ENCODE measurements around the gene RNF151. TPM values are rescaled to one million over a fixed set of nuclear protein-coding genes. Genes with fewer than 3 reads are reported as not detected.
"Not testable (repeated sequence)": the region's sequence is repeated elsewhere in the genome, so short reads cannot be mapped to it uniquely, and the experiment has no call there.

The RNF151 gene
- polyA plus RNA-seq, 4 donors = not detected

DNA sequence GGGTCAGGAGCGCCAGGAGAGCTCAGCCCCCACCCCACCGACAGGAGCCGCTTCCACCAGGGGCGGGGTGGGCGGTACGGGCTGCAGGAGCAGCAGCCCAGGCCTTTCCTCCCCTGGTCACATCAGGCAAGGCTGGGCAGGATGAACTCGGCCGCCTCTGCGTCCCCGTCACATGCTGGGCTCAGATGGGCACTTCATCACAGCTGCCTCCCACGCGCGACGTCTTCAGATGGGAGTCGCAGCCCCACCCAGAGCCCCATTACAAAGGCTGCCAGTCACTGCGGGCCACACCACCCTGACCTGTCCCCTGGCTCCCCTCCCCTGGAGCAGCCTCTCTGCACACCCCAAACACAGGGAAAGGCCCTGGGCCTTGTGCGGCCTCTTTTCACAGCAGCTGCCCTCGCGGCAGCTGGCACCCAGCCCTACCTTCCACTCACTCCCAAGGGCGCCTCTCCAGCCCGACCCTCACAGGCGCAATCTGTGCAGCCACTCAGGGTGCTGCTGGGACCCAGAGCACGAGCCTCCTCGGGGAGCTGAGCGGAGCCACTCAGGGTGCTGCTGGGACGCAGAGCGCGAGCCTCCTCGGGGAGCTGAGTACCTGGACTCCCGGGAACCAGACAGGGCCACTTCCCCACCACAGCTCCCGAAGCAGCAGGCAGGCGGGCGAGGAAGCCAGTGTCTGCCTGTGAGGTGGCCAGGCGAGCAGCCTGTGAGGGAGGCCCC, 38.3 kb downstream of the RNF151 start:
- no peak for DNase-seq (ENCODE audit: low read depth in 4 of 4, low spot score in 3 of 4)

DNA sequence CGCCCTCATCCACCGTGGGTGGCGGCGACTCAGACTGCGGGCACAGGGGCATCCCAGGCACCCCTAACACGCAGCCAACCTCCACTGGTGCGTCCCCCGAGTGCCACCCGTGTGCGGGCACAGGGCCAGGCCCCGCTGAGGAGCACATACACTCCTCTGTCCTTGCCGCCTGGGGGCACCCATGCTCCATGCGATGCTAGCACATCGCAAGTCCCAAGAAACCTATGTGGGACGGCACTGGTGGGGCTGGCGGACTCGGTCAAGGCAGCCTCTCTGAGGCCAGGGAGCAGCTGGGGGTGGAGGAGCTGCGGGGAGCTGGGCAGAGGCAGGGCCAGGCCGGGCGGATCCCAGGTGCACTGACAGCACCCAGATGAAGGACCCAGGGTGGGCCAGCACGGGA, 39.0 kb downstream of the RNF151 start:
- no peak for DNase-seq (ENCODE audit: low read depth in 4 of 4, low spot score in 3 of 4)

DNA sequence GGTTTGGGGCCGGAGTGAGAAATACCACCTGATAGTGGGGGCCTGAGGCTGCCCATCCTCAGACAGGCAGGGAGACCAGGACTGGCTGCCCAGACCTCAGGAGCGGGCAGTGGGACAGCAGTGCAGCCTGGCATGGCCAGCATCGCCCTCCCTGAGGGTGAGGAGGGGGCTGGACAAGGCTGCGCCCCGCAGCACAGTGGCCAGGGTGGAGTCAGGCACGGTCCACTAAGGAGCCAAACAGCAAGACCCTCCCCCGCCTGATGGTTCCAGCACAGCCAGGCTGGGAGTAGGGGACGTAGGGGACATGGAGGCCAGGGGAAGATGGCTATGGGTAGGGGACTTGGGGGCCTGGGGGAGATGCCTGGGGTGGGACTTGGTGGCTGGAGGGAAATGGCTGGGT, 39.7 kb downstream of the RNF151 start:
- no peak for DNase-seq (ENCODE audit: low read depth in 4 of 4, low spot score in 3 of 4)

DNA sequence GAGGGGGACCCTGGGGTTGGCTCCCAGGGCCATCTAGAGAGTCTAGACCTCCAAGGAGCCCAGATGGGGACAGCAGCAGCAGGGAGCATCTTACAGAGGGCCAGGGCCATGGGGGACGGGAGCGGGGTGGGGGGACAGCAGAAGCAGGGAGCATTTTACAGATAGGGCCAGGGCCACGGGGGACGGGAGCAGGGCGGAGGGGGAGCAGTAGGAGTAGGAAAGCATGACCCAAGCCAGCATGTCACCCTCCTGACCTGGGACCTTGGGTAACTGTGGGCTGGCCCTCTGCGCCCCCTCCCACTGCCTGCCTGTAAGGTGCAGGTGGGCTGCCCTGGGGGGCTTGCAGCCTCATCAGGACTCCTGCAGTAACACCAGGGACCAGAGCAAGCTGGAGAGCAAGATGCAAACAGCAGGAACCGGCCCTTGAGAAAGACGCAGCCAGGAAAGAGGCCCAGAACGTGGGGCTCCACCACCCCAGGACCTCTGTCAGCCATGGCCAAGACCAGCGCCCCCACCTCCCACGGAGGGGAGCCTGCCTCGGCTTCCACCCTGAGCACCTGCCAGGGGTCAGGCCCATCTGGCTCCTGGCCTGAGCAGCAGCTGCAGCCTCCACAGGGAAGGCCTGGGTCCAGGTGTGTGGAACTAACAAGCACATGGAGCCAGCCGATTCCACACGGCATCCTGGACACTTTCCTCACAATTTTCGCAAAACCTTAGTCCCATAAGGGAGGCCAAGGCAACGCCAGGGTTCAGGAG, 40.6 kb downstream of the RNF151 start:
- no peak for DNase-seq (ENCODE audit: low read depth in 4 of 4, low spot score in 3 of 4)

DNA sequence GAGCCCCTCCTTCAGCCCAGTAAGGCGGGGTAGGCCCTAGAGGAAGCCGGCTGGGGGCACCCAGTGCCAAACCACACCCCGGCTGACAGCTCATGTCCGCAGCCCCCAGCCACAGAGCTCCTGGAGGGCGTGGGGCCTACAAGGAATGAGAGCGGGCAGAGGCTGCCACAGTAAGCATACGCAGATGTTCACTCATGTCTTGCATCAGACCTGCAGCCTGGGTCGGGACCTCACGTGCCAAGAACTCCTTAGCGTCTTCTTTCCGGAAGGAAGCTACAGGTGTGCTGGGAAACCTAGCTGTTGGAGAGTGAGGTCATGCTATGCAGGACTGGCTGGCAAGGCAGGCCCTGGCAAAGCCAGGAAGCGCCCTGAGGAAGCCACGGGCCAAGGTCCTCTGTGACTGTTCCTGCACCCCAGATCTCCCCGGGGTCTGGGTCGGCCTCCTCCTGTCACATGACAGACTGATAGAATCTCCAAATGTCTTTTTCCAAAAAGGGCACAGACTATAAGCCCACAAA, 41.4 kb downstream of the RNF151 start:
- no peak for DNase-seq (ENCODE audit: low read depth in 4 of 4, low spot score in 3 of 4)

DNA sequence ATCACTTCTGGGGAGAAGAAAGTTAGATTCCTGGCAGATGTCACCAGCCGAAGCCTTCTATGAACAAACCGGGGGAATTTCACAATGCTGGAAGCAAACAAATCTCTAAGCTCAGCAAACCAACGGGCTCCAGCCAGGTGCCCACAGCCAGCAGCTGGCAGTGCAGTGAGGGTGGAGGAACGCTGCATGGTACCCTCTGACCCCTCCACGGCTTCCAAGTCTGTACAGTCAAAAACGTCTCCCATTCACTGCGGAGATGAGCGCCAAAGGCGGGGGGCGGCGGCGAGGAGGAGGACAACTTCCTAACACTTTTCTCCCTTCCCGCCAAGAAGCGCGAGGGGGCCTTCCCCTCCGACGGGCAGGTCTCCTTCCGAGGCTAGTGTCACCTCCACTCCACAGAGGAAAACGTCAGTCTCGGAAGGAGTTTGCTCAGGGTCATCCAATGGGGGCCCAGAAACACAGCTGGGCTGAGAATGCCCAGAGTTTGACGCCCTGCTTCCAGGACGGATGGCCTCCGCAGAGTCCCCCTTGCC, 42.0 kb downstream of the RNF151 start:
- no peak for DNase-seq (ENCODE audit: low read depth in 4 of 4, low spot score in 3 of 4)

DNA sequence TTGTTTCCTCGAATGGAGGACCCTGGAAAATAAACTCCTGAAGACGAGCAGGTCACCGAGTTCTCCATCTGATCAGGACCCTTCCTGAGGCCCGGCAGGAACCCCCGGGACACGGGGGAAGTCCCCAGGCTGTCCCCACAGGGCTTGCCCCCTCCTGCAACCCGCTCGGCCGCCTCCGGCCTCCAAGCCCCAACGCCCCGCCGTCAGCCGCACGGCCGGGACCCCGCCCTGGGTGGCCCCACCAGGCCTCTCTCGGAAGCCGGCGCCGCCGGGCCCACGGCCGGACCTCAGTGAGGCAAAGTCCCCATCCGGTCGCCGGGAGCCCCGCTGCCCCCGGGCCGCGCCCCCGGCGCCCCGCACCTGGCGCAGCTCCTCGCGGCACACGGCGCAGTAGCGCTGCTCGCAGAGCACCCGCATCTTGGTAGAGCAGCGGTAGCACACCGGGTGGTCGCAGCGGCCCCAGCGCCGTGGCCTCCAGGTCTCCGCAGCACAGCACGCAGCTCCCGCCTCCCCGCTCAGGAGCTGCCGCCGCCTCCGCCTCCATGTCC, 42.6 kb downstream of the RNF151 start:
- DNase-seq (ENCODE audit: low read depth in 4 of 4, low spot score in 3 of 4) = no peak

DNA sequence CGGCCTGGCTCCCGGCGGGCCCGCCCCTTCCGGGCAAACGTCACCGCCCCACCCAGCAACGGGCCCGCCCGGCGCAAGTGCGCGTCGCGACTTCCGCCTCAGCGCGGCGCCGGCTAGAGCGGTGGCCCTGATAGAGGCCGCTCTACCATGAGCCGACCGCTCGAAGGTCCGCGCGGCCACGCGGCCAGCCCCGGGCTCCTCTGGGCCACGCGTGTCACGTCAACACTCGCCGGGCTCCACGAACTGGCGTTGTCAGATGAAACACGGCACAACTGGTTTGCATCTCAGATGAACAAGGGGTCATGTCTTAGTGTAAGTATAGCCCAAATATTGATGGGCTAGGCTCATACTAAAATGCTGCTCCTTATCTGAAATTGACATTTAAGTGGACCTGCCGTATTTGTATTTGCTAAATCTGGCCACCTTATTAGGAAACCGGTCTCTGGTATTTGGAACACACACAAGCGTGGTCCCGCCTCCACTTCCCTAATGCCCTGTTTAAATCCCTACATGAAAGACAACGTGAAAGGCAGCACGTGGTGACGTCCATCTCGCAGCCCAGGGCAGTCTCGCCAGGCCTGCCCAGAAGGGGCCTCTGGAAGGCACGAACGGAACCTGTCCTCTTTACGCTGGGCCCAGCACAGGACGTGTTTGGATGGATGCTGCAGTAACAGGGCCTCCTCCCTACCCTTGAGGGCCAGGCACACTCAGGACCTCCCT, 43.3 kb downstream of the RNF151 start, which contains the start of gene ZNF598:
ZNF598 (minus strand) TSS at position 31 of the 720 bp plus-strand sequence.
- peak in 1 of 4 donors; percentile 75 for DNase-seq (ENCODE audit: low read depth in 4 of 4, low spot score in 3 of 4)

DNA sequence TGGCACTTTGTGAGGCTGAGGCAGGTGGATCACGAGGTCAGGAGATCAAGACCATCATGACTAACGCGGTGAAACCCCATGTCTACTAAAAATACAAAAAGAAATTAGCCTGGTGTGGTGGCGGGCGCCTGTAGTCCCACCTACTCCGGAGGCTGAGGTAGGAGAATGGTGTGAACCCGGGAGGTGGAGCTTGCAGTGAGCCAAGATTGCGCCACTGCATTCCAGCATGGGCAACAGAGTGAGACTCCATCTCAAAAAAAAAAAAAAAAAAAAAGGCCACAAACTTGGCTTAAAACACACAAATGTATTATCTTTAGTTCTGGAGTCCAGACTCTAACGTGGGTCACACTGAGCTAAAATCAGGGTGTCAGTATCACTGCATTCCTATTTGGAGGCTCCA, 45.1 kb downstream of the RNF151 start:
- not testable (repeated sequence) for DNase-seq (ENCODE audit: low read depth in 4 of 4, low spot score in 3 of 4)

DNA sequence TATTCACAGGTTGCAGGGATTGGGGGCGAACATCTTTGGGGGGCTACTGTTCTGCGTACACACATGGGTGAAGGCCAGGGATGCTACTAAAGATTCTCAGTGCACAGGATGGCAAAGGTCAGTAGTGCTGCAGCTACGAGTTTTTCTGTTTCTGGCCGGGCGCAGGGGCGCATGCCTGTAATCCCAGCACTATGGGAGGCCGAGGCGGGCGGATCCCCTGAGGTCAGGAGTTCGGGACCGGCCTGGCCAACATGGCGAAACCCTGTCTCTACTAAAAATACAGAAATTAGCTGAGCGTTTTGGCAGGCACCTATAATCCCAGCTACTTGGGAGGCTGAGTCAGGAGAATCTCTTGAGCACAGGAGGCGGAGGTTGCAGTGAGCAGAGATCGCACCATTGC, 46.9 kb downstream of the RNF151 start:
- DNase-seq (ENCODE audit: low read depth in 4 of 4, low spot score in 3 of 4) = no peak

DNA sequence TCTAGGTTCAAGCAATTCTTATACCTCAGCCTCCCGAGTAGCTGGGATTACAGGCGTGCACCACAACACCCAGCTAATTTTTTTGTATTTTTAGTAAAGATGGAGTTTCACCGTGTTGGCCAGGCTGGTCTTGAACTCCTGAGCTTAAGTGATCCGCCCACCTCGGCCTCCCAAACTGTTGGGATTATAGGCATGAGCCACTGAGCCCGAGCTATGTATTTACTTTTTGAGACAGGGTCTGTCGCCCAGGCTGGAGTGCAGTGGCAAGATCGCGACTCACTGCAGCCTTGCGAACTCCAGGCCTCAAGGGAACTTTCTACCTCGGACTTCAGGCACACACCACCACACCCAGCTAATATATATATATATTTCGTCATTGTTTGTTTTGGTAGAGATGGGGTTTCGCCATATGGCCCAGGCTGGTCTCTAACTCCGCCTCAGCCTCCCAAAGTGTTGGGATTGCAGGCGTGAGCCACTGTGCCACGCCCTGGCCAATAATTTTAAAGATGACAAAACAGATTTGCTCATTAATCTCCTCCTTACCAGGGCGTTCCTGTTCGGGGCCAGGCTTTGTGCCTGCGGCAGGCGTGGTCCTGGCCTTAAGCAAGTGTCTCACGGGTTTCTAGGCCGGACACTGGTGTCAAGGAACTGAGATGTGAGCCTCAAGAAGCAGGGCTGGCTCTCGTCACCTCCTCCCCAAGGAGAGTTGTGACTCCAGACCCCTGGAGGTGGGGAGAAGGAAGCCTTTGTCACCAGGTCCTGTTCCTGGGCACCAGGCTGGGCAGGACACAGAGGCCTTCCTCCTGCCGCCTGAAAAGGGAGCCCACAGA, 48.7 kb downstream of the RNF151 start:
- DNase-seq (ENCODE audit: low read depth in 4 of 4, low spot score in 3 of 4) = no peak

DNA sequence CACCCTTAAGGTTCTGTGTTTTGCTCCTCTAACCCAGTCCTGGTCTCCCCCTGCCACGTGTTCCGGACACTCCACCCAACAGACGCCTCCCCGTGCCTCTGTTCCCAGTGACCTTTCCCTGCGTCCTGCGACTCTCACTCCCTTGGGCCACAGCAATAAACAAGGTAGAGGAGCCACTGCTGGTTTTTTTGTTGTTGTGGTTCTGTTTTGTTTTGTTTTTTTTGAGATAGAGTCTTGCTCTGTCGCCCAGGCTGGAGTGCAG, 49.2 kb downstream of the RNF151 start:
- no peak for DNase-seq (ENCODE audit: low read depth in 4 of 4, low spot score in 3 of 4)

DNA sequence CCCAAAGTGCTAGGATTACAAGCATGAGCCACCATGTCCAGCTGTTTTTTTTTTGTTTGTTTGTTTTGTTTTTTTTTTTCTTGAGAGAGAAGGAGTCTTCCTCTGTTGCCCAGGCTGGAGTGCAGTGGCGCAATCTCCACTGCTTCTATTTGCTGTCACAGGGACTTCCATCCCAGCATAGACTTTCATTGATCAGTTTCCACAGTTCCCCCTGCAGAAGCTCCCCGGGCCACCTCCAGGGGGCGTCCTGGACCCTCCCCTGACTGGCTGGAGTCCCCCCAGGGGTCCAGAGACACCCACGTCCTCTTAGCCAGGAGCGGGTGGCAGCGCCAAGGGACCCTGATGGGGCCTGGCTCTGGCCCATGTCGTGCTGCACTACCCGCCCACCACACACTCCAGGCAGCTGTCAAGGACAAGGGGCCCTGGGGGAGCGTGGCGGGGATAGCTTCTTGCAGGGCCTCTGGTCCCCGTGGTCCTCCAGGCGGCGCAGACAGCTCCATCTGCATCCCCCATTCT, 49.8 kb downstream of the RNF151 start:
- DNase-seq (ENCODE audit: low read depth in 4 of 4, low spot score in 3 of 4) = no peak

Other genes with a start within 250 kb of the RNF151 start
- 10 to 100 TPM; 18.7 to 46.6 (median 22.9) TPM for gene NME3, start 195.3 kb upstream of the RNF151 start, polyA plus RNA-seq (ENCODE audit: insufficient read length in 4 of 4)
- 10 to 100 TPM in 1 of 4 donors, 1 to 10 TPM in 3; 5.7 to 16.1 (median 8.0) TPM for gene EME2, start 194.0 kb upstream of the RNF151 start, polyA plus RNA-seq (ENCODE audit: insufficient read length in 4 of 4)
- 10 to 100 TPM; 37.1 to 89.4 (median 57.9) TPM for gene MRPS34, start 193.7 kb upstream of the RNF151 start, polyA plus RNA-seq (ENCODE audit: insufficient read length in 4 of 4)
- 10 to 100 TPM; 31.4 to 53.3 (median 35.4) TPM for gene SPSB3, start 184.3 kb upstream of the RNF151 start, polyA plus RNA-seq (ENCODE audit: insufficient read length in 4 of 4)
- gene NUBP2, start 183.9 kb upstream of the RNF151 start, polyA plus RNA-seq (ENCODE audit: insufficient read length in 4 of 4) = 10 to 100 TPM; 32.7 to 58.6 (median 34.8) TPM
- gene IGFALS, start 173.2 kb upstream of the RNF151 start, polyA plus RNA-seq (ENCODE audit: insufficient read length in 4 of 4) = 1 to 10 TPM in 3 of 4 donors, under 1 TPM in 1; 0.15 to 3.6 (median 1.6) TPM
- 10 to 100 TPM; 29.7 to 51.8 (median 31.9) TPM for gene HAGH, start 140.0 kb upstream of the RNF151 start, polyA plus RNA-seq (ENCODE audit: insufficient read length in 4 of 4)
- gene FAHD1, start 139.7 kb upstream of the RNF151 start, polyA plus RNA-seq (ENCODE audit: insufficient read length in 4 of 4) = 10 to 100 TPM; 22.5 to 46.7 (median 34.7) TPM
- gene MEIOB, start 94.7 kb upstream of the RNF151 start, polyA plus RNA-seq (ENCODE audit: insufficient read length in 4 of 4) = 1 to 10 TPM in 2 of 4 donors, under 1 TPM in 2; 0.25 to 3.1 (median 1.00) TPM
- under 1 TPM in 3 of 4 donors, not detected in 1; 0.27 to 0.63 (median 0.42) TPM for gene HS3ST6, start 48.4 kb upstream of the RNF151 start, polyA plus RNA-seq (ENCODE audit: insufficient read length in 4 of 4)
- gene MSRB1, start 23.7 kb upstream of the RNF151 start, polyA plus RNA-seq (ENCODE audit: insufficient read length in 4 of 4) = 10 to 100 TPM; 12.7 to 78.7 (median 58.5) TPM
- under 1 TPM; 0.09 to 0.34 (median 0.13) TPM for gene RPL3L, start 12.2 kb upstream of the RNF151 start, polyA plus RNA-seq (ENCODE audit: insufficient read length in 4 of 4)
- gene NDUFB10, start 7.3 kb upstream of the RNF151 start, polyA plus RNA-seq (ENCODE audit: insufficient read length in 4 of 4) = 100 to 1,000 TPM in 3 of 4 donors, 10 to 100 TPM in 1; 86.4 to 134 (median 128) TPM
- 1,000 to 10,000 TPM; 1,831 to 2,075 (median 1,960) TPM for gene RPS2, start 2.0 kb upstream of the RNF151 start, polyA plus RNA-seq (ENCODE audit: insufficient read length in 4 of 4)
- gene TBL3, start 5.2 kb downstream of the RNF151 start, polyA plus RNA-seq (ENCODE audit: insufficient read length in 4 of 4) = 10 to 100 TPM; 25.1 to 46.9 (median 29.1) TPM
- 1 to 10 TPM in 1 of 4 donors, under 1 TPM in 3; 0.45 to 3.0 (median 0.78) TPM for gene NOXO1, start 14.6 kb downstream of the RNF151 start, polyA plus RNA-seq (ENCODE audit: insufficient read length in 4 of 4)
- gene GFER, start 17.3 kb downstream of the RNF151 start, polyA plus RNA-seq (ENCODE audit: insufficient read length in 4 of 4) = 10 to 100 TPM; 17.3 to 29.2 (median 23.9) TPM
- 1 to 10 TPM; 1.7 to 3.1 (median 1.9) TPM for gene SYNGR3, start 23.1 kb downstream of the RNF151 start, polyA plus RNA-seq (ENCODE audit: insufficient read length in 4 of 4)
- gene ZNF598, start 43.0 kb downstream of the RNF151 start, polyA plus RNA-seq (ENCODE audit: insufficient read length in 4 of 4) = 10 to 100 TPM; 16.9 to 28.3 (median 18.9) TPM
- gene NPW, start 52.9 kb downstream of the RNF151 start, polyA plus RNA-seq (ENCODE audit: insufficient read length in 4 of 4) = 10 to 100 TPM in 1 of 4 donors, 1 to 10 TPM in 3; 4.2 to 12.3 (median 7.3) TPM
- gene NHERF2, start 60.0 kb downstream of the RNF151 start, polyA plus RNA-seq (ENCODE audit: insufficient read length in 4 of 4) = 100 to 1,000 TPM; 102 to 161 (median 104) TPM
- 10 to 100 TPM; 15.8 to 27.1 (median 17.5) TPM for gene NTHL1, start 81.0 kb downstream of the RNF151 start, polyA plus RNA-seq (ENCODE audit: insufficient read length in 4 of 4)
- gene TSC2, start 81.1 kb downstream of the RNF151 start, polyA plus RNA-seq (ENCODE audit: insufficient read length in 4 of 4) = 100 to 1,000 TPM; 121 to 183 (median 146) TPM
- 100 to 1,000 TPM in 2 of 4 donors, 10 to 100 TPM in 2; 51.6 to 119 (median 94.0) TPM for gene PKD1, start 169.0 kb downstream of the RNF151 start, polyA plus RNA-seq (ENCODE audit: insufficient read length in 4 of 4)
- 1 to 10 TPM; 1.9 to 4.0 (median 2.4) TPM for gene RAB26, start 181.8 kb downstream of the RNF151 start, polyA plus RNA-seq (ENCODE audit: insufficient read length in 4 of 4)
- 10 to 100 TPM; 41.7 to 56.9 (median 50.5) TPM for gene TRAF7, start 188.9 kb downstream of the RNF151 start, polyA plus RNA-seq (ENCODE audit: insufficient read length in 4 of 4)
- 1 to 10 TPM in 3 of 4 donors, under 1 TPM in 1; 0.79 to 2.4 (median 1.4) TPM for gene CASKIN1, start 229.7 kb downstream of the RNF151 start, polyA plus RNA-seq (ENCODE audit: insufficient read length in 4 of 4)
- gene MLST8, start 238.6 kb downstream of the RNF151 start, polyA plus RNA-seq (ENCODE audit: insufficient read length in 4 of 4) = 10 to 100 TPM; 32.8 to 55.0 (median 40.7) TPM
- gene BRICD5, start 244.0 kb downstream of the RNF151 start, polyA plus RNA-seq (ENCODE audit: insufficient read length in 4 of 4) = 10 to 100 TPM in 1 of 4 donors, 1 to 10 TPM in 3; 4.6 to 11.5 (median 5.4) TPM
- 10 to 100 TPM in 3 of 4 donors, 1 to 10 TPM in 1; 7.3 to 19.3 (median 13.3) TPM for gene PGP, start 248.0 kb downstream of the RNF151 start, polyA plus RNA-seq (ENCODE audit: insufficient read length in 4 of 4)

Data from left renal pelvis (tissue), 4 donors.